Stimulated activated CD4-positive, alpha-beta T cell treated with anti-CD3 and anti-CD28 coated beads, Interleukin-4, amount 100 ng/mL, for 48 hours (primary cell): ENCODE data around the gene MSRB3.

Source experiments
- DNase-seq, 2 donors: peaks; one replicate each; pipeline ENCODE4 v3.0.0-alpha.2; 2020; ENCODE audit warnings: low read depth in 2 of 2

Gene MSRB3

GRCh38 chr12:65392491-65392890 is 114.0 kb downstream of the MSRB3 start:
- no peak for DNase-seq

GRCh38 chr12:65403188-65403587 is 124.7 kb downstream of the MSRB3 start:
- DNase-seq, result no peak

GRCh38 chr12:65407388-65408149 is 129.1 kb downstream of the MSRB3 start:
- DNase-seq, result no peak

GRCh38 chr12:65408441-65408840 is 130.0 kb downstream of the MSRB3 start:
- no peak for DNase-seq

GRCh38 chr12:65409726-65410125 is 131.2 kb downstream of the MSRB3 start:
- DNase-seq, result no peak

GRCh38 chr12:65411171-65411570 is 132.7 kb downstream of the MSRB3 start:
- no peak for DNase-seq

GRCh38 chr12:65414526-65414925 is 136.0 kb downstream of the MSRB3 start:
- DNase-seq, result no peak

- DNase-seq, result no peak
Observed at GRCh38 chr12:65415826-65416225, 137.3 kb downstream of the MSRB3 start.

GRCh38 chr12:65419284-65420072 is 141.0 kb downstream of the MSRB3 start:
- DNase-seq, result no peak

GRCh38 chr12:65420941-65421340 is 142.5 kb downstream of the MSRB3 start:
- no peak for DNase-seq

GRCh38 chr12:65427646-65428045 is 149.2 kb downstream of the MSRB3 start:
- no peak for DNase-seq

GRCh38 chr12:65430006-65430405 is 151.5 kb downstream of the MSRB3 start:
- no peak for DNase-seq

GRCh38 chr12:65430571-65431306 is 152.3 kb downstream of the MSRB3 start:
- DNase-seq, result no peak

GRCh38 chr12:65432114-65432513 is 153.6 kb downstream of the MSRB3 start:
- DNase-seq, result no peak

- no peak for DNase-seq
Observed at GRCh38 chr12:65432651-65433050, 154.2 kb downstream of the MSRB3 start.

GRCh38 chr12:65434737-65435136 is 156.3 kb downstream of the MSRB3 start:
- DNase-seq, result no peak

GRCh38 chr12:65443038-65443437 is 164.6 kb downstream of the MSRB3 start:
- DNase-seq, result no peak

- DNase-seq, result no peak
Observed at GRCh38 chr12:65444996-65445395, 166.5 kb downstream of the MSRB3 start.

GRCh38 chr12:65446901-65447300 is 168.4 kb downstream of the MSRB3 start:
- no peak for DNase-seq

- no peak for DNase-seq
Observed at GRCh38 chr12:65449400-65449799, 170.9 kb downstream of the MSRB3 start.

GRCh38 chr12:65450625-65451024 is 172.1 kb downstream of the MSRB3 start:
- DNase-seq, result no peak

- no peak for DNase-seq
Observed at GRCh38 chr12:65454115-65454787, 175.8 kb downstream of the MSRB3 start.
